HEK293 (cell line): ENCODE data around the gene CMTM4.

Experiments
- CTCF ChIA-PET: fragments of 350-600 bp; formaldehyde crosslinking; extraction: SDS; loops from one replicate; lab custom pipeline; 2021; ENCODE audit warnings: antibody characterized with exemption; lab: Yijun Ruan, JAX
- POLR2A ChIA-PET: fragments of 300-600 bp; formaldehyde crosslinking; extraction: SDS; loops from one replicate; lab custom pipeline; 2020; ENCODE audit warnings: antibody characterized with exemption, inconsistent platforms; lab: Yijun Ruan, JAX
- H3K27ac ChIP-seq: fragments of 200-500 bp; sonication (Bioruptor generic); 2 replicates; pipeline ENCODE4 v1.5.1; 2014; ENCODE audit warnings: low read depth, low read length, control low read depth, inconsistent platforms; ENCODE audit errors: extremely low read depth
- H3K36me3 ChIP-seq, 2 experiments: fragments of 200-500 bp in 1 of 2; sonication (Bioruptor generic) in 1 of 2; 1 replicate in 1 of 2; 2 replicates in 1 of 2; pipeline ENCODE4 v1.5.1; 2014 to 2017; ENCODE audit warnings: inconsistent platforms in 2 of 2, low read length in 2 of 2; ENCODE audit not compliant: control insufficient read depth in 2 of 2, insufficient read depth in 1 of 2
- H3K4me1 ChIP-seq: fragments of 200-500 bp; sonication (Bioruptor generic); 2 replicates; pipeline ENCODE4 v1.5.1; 2014; ENCODE audit warnings: mild to moderate bottlenecking, low read length, inconsistent platforms; ENCODE audit not compliant: control insufficient read depth, insufficient read depth
- H3K4me3 ChIP-seq: 2 replicates; pipeline ENCODE4 v1.5.1; 2011; ENCODE audit warnings: low read depth, mild to moderate bottlenecking, control low read depth, low read length, moderate library complexity
- H3K9me3 ChIP-seq: fragments of 200-500 bp; sonication (Bioruptor generic); 2 replicates; pipeline ENCODE4 v1.5.1; 2014; ENCODE audit warnings: low read depth, low read length, inconsistent platforms; ENCODE audit not compliant: control insufficient read depth, insufficient read depth
- HIC1 ChIP-seq: fragments of 450-650 bp; formaldehyde crosslinking; IDR thresholded peaks from 2 replicates; pipeline ENCODE4 v1.5.1; 2016; ENCODE audit warnings: missing biosample characterization, missing genetic modification characterization
- KLF1 ChIP-seq: fragments of 450-650 bp; formaldehyde crosslinking; IDR thresholded peaks from 2 replicates; pipeline ENCODE4 v1.5.1; 2016; ENCODE audit warnings: missing biosample characterization, missing genetic modification characterization
- KLF17 ChIP-seq: fragments of 450-650 bp; formaldehyde crosslinking; IDR thresholded peaks from 2 replicates; pipeline ENCODE4 v1.5.1; 2016; ENCODE audit warnings: missing biosample characterization, missing genetic modification characterization
- PRDM1 ChIP-seq: fragments of 450-650 bp; formaldehyde crosslinking; IDR thresholded peaks from 2 replicates; pipeline ENCODE4; 2016; ENCODE audit warnings: missing biosample characterization, missing genetic modification characterization
- PRDM10 ChIP-seq: fragments of 450-650 bp; formaldehyde crosslinking; IDR thresholded peaks from 2 replicates; pipeline ENCODE4 v1.5.1; 2016; ENCODE audit warnings: missing biosample characterization, missing genetic modification characterization
- ZBTB11 ChIP-seq: fragments of 450-650 bp; formaldehyde crosslinking; conservative IDR thresholded peaks from 2 replicates; pipeline ENCODE4 v1.5.1; 2016; ENCODE audit warnings: low read depth, missing biosample characterization, missing genetic modification characterization
- ZNF121 ChIP-seq: fragments of 450-650 bp; formaldehyde crosslinking; IDR thresholded peaks from 2 replicates; pipeline ENCODE4 v1.5.1; 2016; ENCODE audit warnings: missing biosample characterization, missing genetic modification characterization
- ZNF202 ChIP-seq: fragments of 450-650 bp; formaldehyde crosslinking; IDR thresholded peaks from 2 replicates; pipeline ENCODE4 v1.5.1; 2016; ENCODE audit warnings: missing biosample characterization, missing genetic modification characterization, borderline replicate concordance
- ZNF530 ChIP-seq: fragments of 450-650 bp; formaldehyde crosslinking; IDR thresholded peaks from 2 replicates; pipeline ENCODE4 v1.5.1; 2016; ENCODE audit warnings: low read depth, missing biosample characterization, missing genetic modification characterization
- ZNF561 ChIP-seq: fragments of 450-650 bp; IDR thresholded peaks from 2 replicates; pipeline ENCODE4 v1.5.1; 2018; ENCODE audit warnings: missing biosample characterization, missing genetic modification characterization, borderline replicate concordance
- ZNF596 ChIP-seq: fragments of 450-650 bp; IDR thresholded peaks from 2 replicates; pipeline ENCODE4 v1.5.0; 2018; ENCODE audit warnings: missing biosample characterization, mild to moderate bottlenecking, missing genetic modification characterization, moderate library complexity
- ZNF76 ChIP-seq: fragments of 450-650 bp; formaldehyde crosslinking; IDR thresholded peaks from 2 replicates; pipeline ENCODE4; 2016; ENCODE audit warnings: low read depth, missing biosample characterization, missing genetic modification characterization, borderline replicate concordance
- ZSCAN23 ChIP-seq: fragments of 450-650 bp; formaldehyde crosslinking; IDR thresholded peaks from 2 replicates; pipeline ENCODE4 v1.5.1; 2016; ENCODE audit warnings: missing biosample characterization, missing genetic modification characterization
- ZXDB ChIP-seq: fragments of 450-650 bp; formaldehyde crosslinking; IDR thresholded peaks from 2 replicates; pipeline ENCODE4 v1.5.1; 2016; ENCODE audit warnings: missing biosample characterization, missing genetic modification characterization

The CMTM4 gene

GRCh38 chr16:66701026-66701425, 4.5 kb upstream of the CMTM4 start:
- Histone ChIP-seq H3K36me3 (no peaks in the 10 kb centered on the region), H3K27ac (no peak overlapping the region)
- CTCF ChIA-PET: no interaction called here
- no peak for TF ChIP-seq ZNF202 (tag by site-specific recombination)
- peak; percentile 34; the same call in 1 of the 2 replicates for TF ChIP-seq ZNF121 (tag by site-specific recombination)
- TF ChIP-seq, all 188 proteins: peak for 1
- H3K4me3 ChIP-seq: no peak overlapping the region
- 0 out of 2 replicates have a peak, but pooled peaks cover 2% of the 10 kb centered on the region for H3K4me1 ChIP-seq
- no peaks in the 10 kb centered on the region for H3K9me3 ChIP-seq
- POLR2A ChIA-PET: interaction anchor here (0.6 to 0.7 kb wide), 2 partner anchors 128 to 835 kb away, joined by 3 to 6 read pairs; no protein-coding TSS in a partner anchor

- peak; percentile 75 for TF ChIP-seq PRDM10
- TF ChIP-seq PRDM1: 0 out of 2 replicates have a peak, but pooled peaks have one; percentile 15
- no peak for TF ChIP-seq ZSCAN23 (tag by site-specific recombination)
- Histone ChIP-seq H3K4me3 (no peak overlapping the region), H3K27ac (no peak overlapping the region), H3K4me1 (peaks cover 6% of the 10 kb centered on the region; the same call in 1 of the 2 replicates), H3K36me3 (no peaks in the 10 kb centered on the region), H3K9me3 (no peaks in the 10 kb centered on the region)
- ChIA-PET POLR2A (no interaction called here), CTCF (interaction anchor here (0.7 to 2.1 kb wide), 3 partner anchors 49 to 293 kb away, joined by 3 to 9 read pairs (median 3); no protein-coding TSS in a partner anchor)
Observed at GRCh38 chr16:66699898-66700297, 3.4 kb upstream of the CMTM4 start.

GRCh38 chr16:66698046-66698445, 1.5 kb upstream of the CMTM4 start:
- no peak for TF ChIP-seq ZNF596
- no peak for TF ChIP-seq KLF17 (tag by site-specific recombination)
- peaks cover 0 to 5% of the 10 kb centered on the region in 2 experiments; a peak in 1 of 3 replicates for H3K36me3 ChIP-seq
- no peak overlapping the region for H3K4me3 ChIP-seq
- POLR2A ChIA-PET: interaction anchor here (1.2 to 1.4 kb wide), 2 partner anchors 47 to 175 kb away, joined by 3 read pairs; no protein-coding TSS in a partner anchor
- H3K9me3 ChIP-seq: no peaks in the 10 kb centered on the region
- H3K27ac ChIP-seq: no peak overlapping the region
- CTCF ChIA-PET: interaction anchor here (0.6 to 4.0 kb wide), 6 partner anchors 30 to 292 kb away, joined by 3 to 22 read pairs (median 3); no protein-coding TSS in a partner anchor
- H3K4me1 ChIP-seq: peaks cover 9% of the 10 kb centered on the region; the same call in 1 of the 2 replicates

- Histone ChIP-seq H3K36me3 (peaks cover 0 to 10% of the 10 kb centered on the region in 2 experiments; a peak in 1 of 3 replicates), H3K4me1 (peaks cover 11% of the 10 kb centered on the region; the same call in 1 of the 2 replicates), H3K27ac (peak overlapping the region; percentile 77; the same call in 1 of the 2 replicates), H3K4me3 (peak overlapping the region; percentile 75), H3K9me3 (no peaks in the 10 kb centered on the region)
- CTCF ChIA-PET: interaction anchor here (0.7 to 4.0 kb wide), 8 partner anchors 32 to 167 kb away, joined by 3 to 23 read pairs (median 4); no protein-coding TSS in a partner anchor
- POLR2A ChIA-PET: interaction anchor here (1.2 to 1.4 kb wide), 3 partner anchors 20 to 177 kb away, joined by 3 to 9 read pairs (median 3); no protein-coding TSS in a partner anchor
- TF ChIP-seq ZNF561 (0 out of 2 replicates have a peak, but pooled peaks have one; percentile 61), ZNF530 (tag by site-specific recombination) (no peak), KLF1 (tag by site-specific recombination) (peak; percentile 13; the same call in 1 of the 2 replicates), ZBTB11 (tag by site-specific recombination) (no peak), ZNF76 (peak; percentile 91), HIC1 (no peak), ZXDB (tag by site-specific recombination) (0 out of 2 replicates have a peak, but pooled peaks have one; percentile 19)
Observed at GRCh38 chr16:66695935-66696668, 441 bp downstream of the CMTM4 start.
